Body of pancreas (tissue), 4 donors: ENCODE measurements around the gene HOXD3.

Experiments used
- POLR2A ChIP-seq, 3 donors: fragments of 450-650 bp; IDR thresholded peaks; one replicate each; pipeline ENCODE4 v1.6.1; 2016; ENCODE audit warnings: antibody characterized with exemption in 3 of 3, mild to moderate bottlenecking in 2 of 3
- TF ChIP-seq, protein P1 (sequence below), 7 experiments: fragments of 450-650 bp in 4 of 7; fragments of 200-600 bp in 3 of 7; sonication (generic) in 3 of 7; IDR thresholded peaks; one replicate each; pipeline ENCODE4 v1.5.1; 2016 to 2019; ENCODE audit warnings: antibody characterized with exemption in 7 of 7

DNA sequence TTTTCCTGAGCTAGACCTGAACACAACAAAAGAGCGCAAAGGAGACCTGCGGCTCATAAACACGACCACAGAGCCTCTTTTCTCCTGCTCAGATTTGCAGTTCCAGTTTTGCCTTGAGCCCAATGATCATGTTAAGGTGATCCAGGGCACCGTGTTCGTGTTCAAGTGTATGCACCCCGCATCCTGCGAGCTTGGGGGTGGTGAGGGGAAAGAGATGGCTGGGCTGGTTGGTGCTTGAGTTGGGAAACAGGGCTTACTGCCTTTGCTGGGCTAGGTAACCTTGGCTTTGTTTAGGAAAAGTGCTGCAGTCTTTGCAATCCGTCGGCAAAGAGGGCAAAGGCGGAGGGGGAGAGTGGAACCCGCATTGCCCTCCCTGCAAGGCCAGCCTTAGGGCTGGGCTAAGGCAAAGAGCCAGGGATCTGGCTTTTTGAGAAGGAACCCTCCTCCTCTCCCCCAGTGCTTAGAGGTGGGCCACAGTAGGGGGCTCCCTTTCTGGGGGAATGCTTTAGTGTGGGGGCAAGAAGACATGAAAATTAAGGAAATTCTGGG, 39.2 kb upstream of the HOXD3 start:
- TF ChIP-seq, protein P1, sequence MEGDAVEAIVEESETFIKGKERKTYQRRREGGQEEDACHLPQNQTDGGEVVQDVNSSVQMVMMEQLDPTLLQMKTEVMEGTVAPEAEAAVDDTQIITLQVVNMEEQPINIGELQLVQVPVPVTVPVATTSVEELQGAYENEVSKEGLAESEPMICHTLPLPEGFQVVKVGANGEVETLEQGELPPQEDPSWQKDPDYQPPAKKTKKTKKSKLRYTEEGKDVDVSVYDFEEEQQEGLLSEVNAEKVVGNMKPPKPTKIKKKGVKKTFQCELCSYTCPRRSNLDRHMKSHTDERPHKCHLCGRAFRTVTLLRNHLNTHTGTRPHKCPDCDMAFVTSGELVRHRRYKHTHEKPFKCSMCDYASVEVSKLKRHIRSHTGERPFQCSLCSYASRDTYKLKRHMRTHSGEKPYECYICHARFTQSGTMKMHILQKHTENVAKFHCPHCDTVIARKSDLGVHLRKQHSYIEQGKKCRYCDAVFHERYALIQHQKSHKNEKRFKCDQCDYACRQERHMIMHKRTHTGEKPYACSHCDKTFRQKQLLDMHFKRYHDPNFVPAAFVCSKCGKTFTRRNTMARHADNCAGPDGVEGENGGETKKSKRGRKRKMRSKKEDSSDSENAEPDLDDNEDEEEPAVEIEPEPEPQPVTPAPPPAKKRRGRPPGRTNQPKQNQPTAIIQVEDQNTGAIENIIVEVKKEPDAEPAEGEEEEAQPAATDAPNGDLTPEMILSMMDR (IDR thresholded peaks at IDR 0.05) = no peak
- TF ChIP-seq POLR2A (IDR thresholded peaks at IDR 0.05) = no peak
